ENCODE measurements around the gene ECT2.

ECT2 gene

GRCh38 chr3:172868582-172869200 is 118.2 kb downstream of the ECT2 start:
- H4K20me1 ChIP-seq (ENCODE audit: insufficient read depth, low read length), result no peaks in the 10 kb centered on the region
- TF ChIP-seq CTCF (IDR thresholded peaks at IDR 0.05; ENCODE audit: low read length), result no peak
- TF ChIP-seq EZH2 (IDR thresholded peaks at IDR 0.05; ENCODE audit: borderline replicate concordance, low read length), result no peak
- no peak overlapping the region for H3K4me2 ChIP-seq (ENCODE audit: low read length)
- H2AFZ ChIP-seq (ENCODE audit: low read length), result no peak overlapping the region
- H3K4me1 ChIP-seq (ENCODE audit: insufficient read depth, low read length, severe bottlenecking), result no peaks in the 10 kb centered on the region
- H3K4me3 ChIP-seq (ENCODE audit: low read depth, low read length, poor library complexity, severe bottlenecking), result no peak overlapping the region
- no peaks in the 10 kb centered on the region for H3K9me3 ChIP-seq (ENCODE audit: low read length)
- no peaks in the 10 kb centered on the region; the same call in 1 of the 2 replicates for H3K27me3 ChIP-seq (ENCODE audit: insufficient read depth, low read length)
- no peaks in the 10 kb centered on the region for H3K36me3 ChIP-seq (ENCODE audit: insufficient read depth, low read length)
- no peak overlapping the region for H3K27ac ChIP-seq (ENCODE audit: low read depth, low read length, poor library complexity, severe bottlenecking)
- H3K9me2 ChIP-seq (ENCODE audit: low read depth, low read length), result no peaks in the 10 kb centered on the region
- H3K79me2 ChIP-seq (ENCODE audit: insufficient read depth, low read length), result no peaks in the 10 kb centered on the region
- H3F3A ChIP-seq (ENCODE audit: insufficient read depth, low read length), result no peaks in the 10 kb centered on the region
- H3K9ac ChIP-seq (ENCODE audit: low read length), result no peak overlapping the region

GRCh38 chr3:172869368-172869771 is 118.8 kb downstream of the ECT2 start:
- no peak overlapping the region for H3K9ac ChIP-seq (ENCODE audit: low read length)
- no peaks in the 10 kb centered on the region; the same call in 1 of the 2 replicates for H3K27me3 ChIP-seq (ENCODE audit: insufficient read depth, low read length)
- no peaks in the 10 kb centered on the region for H3K36me3 ChIP-seq (ENCODE audit: insufficient read depth, low read length)
- no peak overlapping the region for H2AFZ ChIP-seq (ENCODE audit: low read length)
- H3F3A ChIP-seq (ENCODE audit: insufficient read depth, low read length), result no peaks in the 10 kb centered on the region
- no peaks in the 10 kb centered on the region for H3K4me1 ChIP-seq (ENCODE audit: insufficient read depth, low read length, severe bottlenecking)
- no peaks in the 10 kb centered on the region for H3K9me2 ChIP-seq (ENCODE audit: low read depth, low read length)
- H3K27ac ChIP-seq (ENCODE audit: low read depth, low read length, poor library complexity, severe bottlenecking), result no peak overlapping the region
- TF ChIP-seq CTCF (IDR thresholded peaks at IDR 0.05; ENCODE audit: low read length) (no peak), EZH2 (IDR thresholded peaks at IDR 0.05; ENCODE audit: borderline replicate concordance, low read length) (no peak)
- H3K4me2 ChIP-seq (ENCODE audit: low read length), result no peak overlapping the region
- H3K9me3 ChIP-seq (ENCODE audit: low read length), result no peaks in the 10 kb centered on the region
- no peaks in the 10 kb centered on the region for H4K20me1 ChIP-seq (ENCODE audit: insufficient read depth, low read length)
- no peaks in the 10 kb centered on the region for H3K79me2 ChIP-seq (ENCODE audit: insufficient read depth, low read length)
- H3K4me3 ChIP-seq (ENCODE audit: low read depth, low read length, poor library complexity, severe bottlenecking), result no peak overlapping the region

- H3K9me3 ChIP-seq (ENCODE audit: low read length), result no peaks in the 10 kb centered on the region
- no peak overlapping the region for H3K4me3 ChIP-seq (ENCODE audit: low read depth, low read length, poor library complexity, severe bottlenecking)
- no peak overlapping the region for H3K4me2 ChIP-seq (ENCODE audit: low read length)
- H2AFZ ChIP-seq (ENCODE audit: low read length), result no peak overlapping the region
- H3K36me3 ChIP-seq (ENCODE audit: insufficient read depth, low read length), result no peaks in the 10 kb centered on the region
- H4K20me1 ChIP-seq (ENCODE audit: insufficient read depth, low read length), result no peaks in the 10 kb centered on the region
- H3K9me2 ChIP-seq (ENCODE audit: low read depth, low read length), result no peaks in the 10 kb centered on the region
- no peaks in the 10 kb centered on the region for H3K79me2 ChIP-seq (ENCODE audit: insufficient read depth, low read length)
- no peak overlapping the region for H3K9ac ChIP-seq (ENCODE audit: low read length)
- no peaks in the 10 kb centered on the region for H3K4me1 ChIP-seq (ENCODE audit: insufficient read depth, low read length, severe bottlenecking)
- H3K27me3 ChIP-seq (ENCODE audit: insufficient read depth, low read length), result no peaks in the 10 kb centered on the region
- H3F3A ChIP-seq (ENCODE audit: insufficient read depth, low read length), result no peaks in the 10 kb centered on the region
- TF ChIP-seq CTCF (IDR thresholded peaks at IDR 0.05; ENCODE audit: low read length) (no peak), EZH2 (IDR thresholded peaks at IDR 0.05; ENCODE audit: borderline replicate concordance, low read length) (no peak)
- H3K27ac ChIP-seq (ENCODE audit: low read depth, low read length, poor library complexity, severe bottlenecking), result no peak overlapping the region
Measured at GRCh38 chr3:172869784-172870518, 119.4 kb downstream of the ECT2 start.

Measured in OCI-LY1 (cell line).